ENCODE data around the gene CNTNAP2. TPM values are rescaled to one million over a fixed set of nuclear protein-coding genes. Genes with fewer than 3 reads are reported as not detected.
"Not testable (repeated sequence)": the region's sequence is repeated elsewhere in the genome, so short reads cannot be mapped to it uniquely, and the experiment has no call there.

The CNTNAP2 gene
- total RNA-seq, 1 donor from 2014 or later, result 1.9 TPM

DNA sequence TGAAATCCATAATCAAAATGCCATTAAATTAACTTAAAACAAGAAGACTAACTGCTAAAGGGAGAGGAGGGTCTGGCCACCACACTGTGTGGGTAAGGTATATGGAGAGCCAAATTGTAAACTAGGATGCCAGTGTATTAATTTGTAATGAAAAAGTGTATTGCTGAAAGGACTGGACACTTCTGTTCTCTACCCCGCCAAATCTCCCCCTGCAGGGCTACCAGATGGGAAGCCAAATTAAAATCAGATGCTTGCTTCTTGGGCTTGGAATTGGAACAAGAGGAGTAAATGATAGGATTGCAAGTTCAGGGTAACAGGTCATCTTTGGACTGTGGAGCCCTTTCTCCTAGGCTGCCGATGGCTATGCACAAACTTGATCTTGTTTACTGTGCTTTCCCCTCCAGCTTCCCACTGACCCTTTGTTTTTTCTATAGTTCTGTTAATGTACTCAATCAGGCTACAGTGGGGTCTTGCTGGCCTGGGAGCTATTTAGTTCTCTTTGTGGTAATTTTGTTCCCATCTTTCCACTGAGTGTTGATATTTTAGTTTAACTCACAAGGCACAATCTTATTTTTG is 1541.9 kb downstream of the CNTNAP2 start:
- DNase-seq, result no peak

GRCh38 chr7:147659036-147659995 is 1542.7 kb downstream of the CNTNAP2 start:
- no peak for DNase-seq

GRCh38 chr7:147664541-147664940 is 1547.9 kb downstream of the CNTNAP2 start:
- no peak for DNase-seq

DNA sequence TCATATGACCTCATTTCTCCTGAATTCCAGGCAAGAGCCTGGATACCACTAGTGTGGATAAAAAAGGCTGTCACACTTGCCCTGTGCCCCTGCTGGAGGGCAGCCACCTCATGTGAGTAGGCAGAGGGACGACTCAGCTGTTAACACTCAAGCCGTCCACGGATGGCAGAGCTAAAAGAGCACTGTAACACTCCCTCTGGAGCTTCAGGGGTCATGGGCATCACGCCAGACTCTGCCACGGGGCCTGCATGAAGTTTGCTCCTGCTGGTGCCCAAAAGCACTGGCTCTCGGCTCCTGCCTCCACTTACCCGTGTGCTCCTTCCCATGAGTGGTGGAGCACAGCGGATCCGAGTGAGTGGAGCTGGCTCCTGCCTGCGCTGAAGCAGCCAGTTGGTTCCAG is 1554.2 kb downstream of the CNTNAP2 start:
- no peak for DNase-seq

- no peak for DNase-seq
Observed at GRCh38 chr7:147674705-147675104, 1558.1 kb downstream of the CNTNAP2 start.

GRCh38 chr7:147678943-147679342 is 1562.3 kb downstream of the CNTNAP2 start:
- DNase-seq, result no peak

DNA sequence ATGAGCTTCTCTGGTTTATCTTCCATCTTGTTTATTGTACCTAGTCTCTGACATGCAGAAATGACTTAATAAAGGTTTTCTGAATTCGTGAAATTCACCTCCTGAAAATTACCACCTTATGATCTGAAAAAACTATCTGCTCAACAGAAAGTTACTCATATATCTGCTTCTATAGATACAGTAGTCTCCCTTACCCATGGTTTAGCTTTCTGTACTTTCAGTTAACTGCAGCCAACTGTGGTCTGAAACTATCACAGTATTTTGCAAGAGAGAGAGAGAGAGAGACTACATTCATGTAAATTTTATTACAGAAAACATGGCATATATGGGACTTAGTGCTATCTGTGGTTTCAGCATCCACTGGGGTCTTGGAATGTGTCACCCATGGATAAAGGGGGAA is 1564.9 kb downstream of the CNTNAP2 start:
- DNase-seq, result no peak

DNA sequence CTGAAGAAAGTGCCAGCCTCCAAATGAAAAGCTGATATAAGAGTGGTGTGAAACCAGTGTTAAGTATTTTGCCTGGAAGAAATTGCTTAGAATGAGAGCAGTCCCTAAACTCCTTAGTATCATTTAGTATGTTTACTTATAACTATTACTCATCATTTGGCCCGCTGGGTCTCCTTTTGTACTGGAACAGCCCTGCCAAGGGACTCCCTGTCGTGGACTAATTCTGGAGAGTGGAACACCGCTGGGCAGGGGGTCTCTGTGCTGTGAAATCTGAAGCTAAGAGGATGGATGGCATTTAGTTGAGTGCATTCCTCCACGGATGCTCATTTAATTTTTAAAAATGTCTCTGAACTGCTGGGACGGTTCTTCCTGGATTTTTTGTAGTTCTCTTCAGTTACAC is 1584.1 kb downstream of the CNTNAP2 start:
- DNase-seq, result no peak

GRCh38 chr7:147707926-147708325 is 1591.3 kb downstream of the CNTNAP2 start:
- no peak for DNase-seq

GRCh38 chr7:147708871-147709270 is 1592.3 kb downstream of the CNTNAP2 start:
- DNase-seq, result no peak

DNA sequence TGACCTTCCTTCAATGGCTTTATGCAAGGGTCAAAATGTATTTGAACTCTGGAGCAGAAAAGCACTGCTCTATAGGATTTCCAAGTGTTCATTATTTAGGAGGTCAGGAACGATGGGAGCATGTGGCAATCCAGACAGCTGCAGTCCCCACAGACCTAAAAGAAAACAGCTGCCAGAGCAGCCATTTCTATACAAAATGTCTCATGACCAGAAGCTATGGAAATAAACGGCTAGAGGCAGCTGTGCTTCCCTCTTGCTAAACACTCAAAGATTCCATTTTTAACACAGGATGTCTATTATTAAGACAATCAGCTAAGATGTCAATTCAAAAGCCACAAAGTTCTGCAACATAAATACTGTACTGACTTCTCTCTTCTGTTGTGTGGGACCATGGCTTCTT is 1594.8 kb downstream of the CNTNAP2 start:
- peak; percentile 19 for DNase-seq

DNA sequence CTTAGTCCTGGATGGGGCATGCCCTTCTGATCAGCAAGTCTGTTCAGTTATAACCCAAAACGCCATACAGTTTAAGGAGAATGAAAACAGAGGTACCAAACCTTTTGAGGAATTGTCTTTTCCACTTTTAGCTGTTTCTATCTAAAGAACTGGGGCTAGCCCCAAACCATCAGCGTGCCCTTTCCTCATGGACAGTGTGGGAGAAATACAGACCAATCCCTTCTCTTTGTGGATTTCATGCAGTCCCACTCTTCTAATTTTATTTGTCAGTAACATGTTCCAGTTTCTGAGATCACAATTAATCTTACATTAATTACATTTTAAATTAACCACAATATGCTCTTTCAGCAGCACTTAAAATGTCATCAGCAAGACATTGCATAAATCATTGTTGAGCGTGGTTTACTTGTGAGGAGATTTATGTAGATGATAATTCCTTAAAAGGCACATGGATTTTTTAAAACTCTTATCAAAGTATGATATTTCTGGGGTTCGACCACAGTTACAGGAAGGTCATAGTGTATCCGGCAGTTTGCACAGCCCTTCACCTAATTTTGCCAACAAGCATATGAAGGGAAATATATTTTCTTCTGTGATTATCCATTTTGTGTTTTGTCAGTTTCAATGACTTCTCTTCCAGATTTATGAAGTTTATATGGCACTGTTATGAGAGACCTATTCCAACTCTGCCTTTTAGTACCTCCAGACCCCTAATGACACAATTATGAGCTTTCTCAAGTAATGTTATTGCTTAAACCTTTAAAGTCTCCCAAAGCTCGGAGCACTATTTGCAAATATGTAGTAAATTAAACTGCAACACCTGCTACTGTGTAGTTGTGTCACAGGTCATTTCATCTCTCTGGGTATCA is 1605.6 kb downstream of the CNTNAP2 start:
- no peak for DNase-seq

GRCh38 chr7:147723536-147723935 is 1606.9 kb downstream of the CNTNAP2 start:
- DNase-seq, result no peak

DNA sequence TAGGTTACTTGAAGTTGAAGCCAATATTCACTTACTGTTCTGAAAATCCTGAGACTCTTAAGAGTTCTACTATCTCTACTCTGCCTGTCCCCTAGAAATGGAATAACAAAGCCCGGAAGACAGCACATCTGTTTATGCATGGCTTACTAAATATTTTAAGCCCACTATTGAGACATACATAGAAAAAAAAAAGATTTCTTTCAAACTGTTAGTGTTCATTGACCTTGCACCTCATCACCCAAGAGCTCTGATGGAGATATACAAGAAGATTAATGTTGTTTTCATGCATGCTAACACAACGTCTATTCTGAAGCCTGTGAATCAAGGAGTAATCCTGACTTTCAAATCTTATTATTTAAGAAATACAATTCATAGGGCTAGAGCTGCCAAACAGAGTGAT is 1614.7 kb downstream of the CNTNAP2 start:
- DNase-seq, result no peak

- DNase-seq, result not testable (repeated sequence)
Observed at GRCh38 chr7:147737559-147738214, 1621.1 kb downstream of the CNTNAP2 start.

DNA sequence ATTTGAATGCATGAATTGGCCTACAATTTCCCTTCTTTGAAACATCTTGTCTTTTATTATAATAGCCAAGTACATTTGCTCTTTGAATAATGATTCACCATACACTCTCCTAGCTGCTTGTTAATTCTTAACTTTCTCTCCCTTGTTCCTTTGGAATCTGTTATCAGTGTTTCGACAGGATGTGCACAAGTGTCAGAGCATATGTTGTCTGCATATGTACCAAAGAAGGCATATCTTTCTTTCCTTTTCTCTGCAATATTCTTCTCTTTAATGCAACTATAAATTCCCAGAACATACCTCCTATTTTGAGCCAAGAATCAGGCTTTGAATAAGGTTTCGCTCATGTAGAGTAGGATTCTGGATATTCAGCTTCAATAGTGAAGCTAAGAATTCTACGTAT is 1625.7 kb downstream of the CNTNAP2 start:
- no peak for DNase-seq

GRCh38 chr7:147756300-147756699 is 1639.7 kb downstream of the CNTNAP2 start:
- no peak for DNase-seq

DNA sequence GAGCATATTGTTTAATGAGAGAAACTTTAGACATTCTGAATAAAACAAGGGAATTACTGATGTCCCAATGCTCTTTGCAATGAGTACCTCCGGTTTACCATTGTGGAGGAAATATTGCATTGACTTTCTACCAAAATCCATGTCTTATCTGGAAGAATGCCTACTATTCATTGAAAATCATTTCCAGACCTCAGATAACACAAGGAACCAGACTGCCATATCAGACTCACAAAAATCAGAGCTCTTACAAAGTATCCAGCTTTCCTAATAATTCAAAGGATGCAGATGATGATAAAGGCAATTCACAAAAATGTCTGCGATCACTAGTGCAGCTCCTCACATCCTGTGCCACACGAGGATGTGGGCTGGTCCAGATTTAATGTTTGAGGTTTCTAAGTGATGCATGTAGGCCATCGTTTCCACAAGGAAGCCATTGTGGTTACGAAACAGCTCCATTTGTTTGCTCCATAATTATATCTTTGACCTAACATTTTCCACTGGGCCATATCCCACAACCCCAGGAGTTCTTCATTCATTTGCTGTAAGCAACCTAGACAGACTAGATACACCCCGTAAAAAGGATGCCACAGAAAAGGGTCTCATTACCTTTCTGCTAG is 1642.8 kb downstream of the CNTNAP2 start:
- no peak for DNase-seq

GRCh38 chr7:147765301-147765700 is 1648.7 kb downstream of the CNTNAP2 start:
- no peak for DNase-seq

GRCh38 chr7:147771344-147771743 is 1654.7 kb downstream of the CNTNAP2 start:
- DNase-seq, result peak; percentile 2

- no peak for DNase-seq
Observed at GRCh38 chr7:147774461-147774860, 1657.9 kb downstream of the CNTNAP2 start.

Measured in skin of body (tissue), 2 donors.